ENCODE data around the gene GPRIN3. TPM values are rescaled to one million over a fixed set of nuclear protein-coding genes. Genes with fewer than 3 reads are reported as not detected.

Gene GPRIN3
- total and polyA plus RNA-seq, 2 donors (not counting 1 experiment from before 2014, with no cell fraction given) = 0.22 to 1.5 TPM

- no peak for ATAC-seq (ENCODE audit: low read depth)
- H3K27ac Mint-ChIP-seq = no peak overlapping the region
- no peak for DNase-seq
- Histone ChIP-seq H3K36me3 (replicated peaks in 1 of 2; ENCODE audit: control extremely low read depth in 1 of 2, control insufficient read depth in 1 of 2, extremely low read depth in 1 of 2, insufficient read depth in 2 of 2, low read length in 1 of 2) (no peaks in the 10 kb centered on the region), H3K9me3 (ENCODE audit: control extremely low read depth in 1 of 3, control insufficient read depth in 2 of 3, insufficient read depth in 1 of 3, low read length in 2 of 3) (peaks cover 0 to 2% (median 0%) of the 10 kb centered on the region in 3 donors), H3K27me3 (replicated peaks in 1 of 4; ENCODE audit: control extremely low read depth in 1 of 4, control insufficient read depth in 3 of 4, insufficient read depth in 4 of 4, low read length in 3 of 4) (peaks cover 0 to 28% (median 12%) of the 10 kb centered on the region in 4 experiments), H3K4me3 (ENCODE audit: control extremely low read depth in 1 of 5, extremely low read depth in 1 of 5, insufficient read depth in 1 of 5, low read depth in 2 of 5, low read length in 4 of 5) (peak overlapping the region in 4 of 5 experiments; percentile 31 to 65 (median 60)), H2AFZ (ENCODE audit: insufficient read depth, low read depth, low read length, poor library complexity, severe bottlenecking) (peak overlapping the region; percentile 86), H3K27ac (ENCODE audit: low read length in 2 of 2) (no peak overlapping the region), H3K9ac (ENCODE audit: low read length) (peak overlapping the region; percentile 71), H4K20me1 (ENCODE audit: control insufficient read depth, insufficient read depth, low read length, poor library complexity, severe bottlenecking) (no peaks in the 10 kb centered on the region), H3K79me2 (ENCODE audit: control insufficient read depth, insufficient read depth, low read length) (peaks cover 3% of the 10 kb centered on the region), H3K4me2 (replicated peaks; ENCODE audit: low read depth, low read length, poor library complexity, severe bottlenecking) (peak overlapping the region; percentile 91), H3K4me1 (ENCODE audit: control insufficient read depth in 2 of 2, insufficient read depth in 2 of 2, low read length in 2 of 2) (peaks cover 19% of the 10 kb centered on the region in 2 donors)
- peak overlapping the region; percentile 83 for H3K4me3 Mint-ChIP-seq
- TF ChIP-seq CTCF (IDR thresholded peaks at IDR 0.05) = no peak
- TF ChIP-seq EZH2 (IDR thresholded peaks at IDR 0.05; ENCODE audit: borderline replicate concordance, insufficient read depth, low read depth, low read length, poor library complexity, severe bottlenecking) = no peak
- H3K9me3 Mint-ChIP-seq (ENCODE audit: insufficient read depth) = no peaks in the 10 kb centered on the region
- WGBS (ENCODE audit: insufficient coverage) = 0% methylated on average over 1 of the region's 6 CpGs
- intact Hi-C loops (cut with micrococcal nuclease) = no loop called here
- POLR2A ChIA-PET = interaction anchor here (0.5 to 1.5 kb wide), 5 partner anchors 8 to 26 kb away, joined by 3 to 4 read pairs (median 4); no protein-coding TSS in a partner anchor
- H3K4me1 Mint-ChIP-seq = peaks cover 32% of the 10 kb centered on the region
- CTCF ChIA-PET = interaction anchor here (1.2 to 2.3 kb wide), 5 partner anchors 8 to 54 kb away, joined by 3 to 9 read pairs (median 5); no protein-coding TSS in a partner anchor
- H3K27me3 Mint-ChIP-seq = peaks cover 13% of the 10 kb centered on the region
Observed at GRCh38 chr4:89308161-89308500, 531 bp upstream of the GPRIN3 start.

- Histone ChIP-seq H3K27me3 (replicated peaks in 1 of 4; ENCODE audit: control extremely low read depth in 1 of 4, control insufficient read depth in 3 of 4, insufficient read depth in 4 of 4, low read length in 3 of 4) (peaks cover 0 to 28% (median 12%) of the 10 kb centered on the region in 4 experiments), H3K27ac (ENCODE audit: low read length in 2 of 2) (no peak overlapping the region), H3K4me1 (ENCODE audit: control insufficient read depth in 2 of 2, insufficient read depth in 2 of 2, low read length in 2 of 2) (peaks cover 19% of the 10 kb centered on the region in 2 donors), H3K36me3 (replicated peaks in 1 of 2; ENCODE audit: control extremely low read depth in 1 of 2, control insufficient read depth in 1 of 2, extremely low read depth in 1 of 2, insufficient read depth in 2 of 2, low read length in 1 of 2) (no peaks in the 10 kb centered on the region), H3K9ac (ENCODE audit: low read length) (peak overlapping the region; percentile 71), H3K4me3 (ENCODE audit: control extremely low read depth in 1 of 5, extremely low read depth in 1 of 5, insufficient read depth in 1 of 5, low read depth in 2 of 5, low read length in 4 of 5) (peak overlapping the region; percentile 31 to 81 (median 65)), H4K20me1 (ENCODE audit: control insufficient read depth, insufficient read depth, low read length, poor library complexity, severe bottlenecking) (no peaks in the 10 kb centered on the region), H2AFZ (ENCODE audit: insufficient read depth, low read depth, low read length, poor library complexity, severe bottlenecking) (peak overlapping the region; percentile 86), H3K79me2 (ENCODE audit: control insufficient read depth, insufficient read depth, low read length) (peaks cover 3% of the 10 kb centered on the region), H3K9me3 (ENCODE audit: control extremely low read depth in 1 of 3, control insufficient read depth in 2 of 3, insufficient read depth in 1 of 3, low read length in 2 of 3) (peaks cover 0 to 2% (median 0%) of the 10 kb centered on the region in 3 donors), H3K4me2 (replicated peaks; ENCODE audit: low read depth, low read length, poor library complexity, severe bottlenecking) (peak overlapping the region; percentile 91)
- intact Hi-C loops (cut with micrococcal nuclease) = loop anchor here (1.0 to 2.0 kb wide), 3 partner anchors 9 to 16 kb away; no protein-coding TSS in a partner anchor
- POLR2A ChIA-PET = interaction anchor here (1.0 to 1.5 kb wide), 3 partner anchors 9 to 16 kb away, joined by 3 to 4 read pairs (median 4); no protein-coding TSS in a partner anchor
- ATAC-seq (ENCODE audit: low read depth) (no peak), DNase-seq (peak; percentile 38)
- no peak for TF ChIP-seq EZH2 (IDR thresholded peaks at IDR 0.05; ENCODE audit: borderline replicate concordance, insufficient read depth, low read depth, low read length, poor library complexity, severe bottlenecking)
- no peak for TF ChIP-seq CTCF (IDR thresholded peaks at IDR 0.05)
- Mint-ChIP-seq H3K4me3 (peak overlapping the region; percentile 83), H3K4me1 (peaks cover 32% of the 10 kb centered on the region), H3K9me3 (ENCODE audit: insufficient read depth) (no peaks in the 10 kb centered on the region), H3K27me3 (peaks cover 13% of the 10 kb centered on the region), H3K27ac (peak overlapping the region; percentile 11)
- CTCF ChIA-PET = interaction anchor here (1.8 to 2.0 kb wide), 2 partner anchors 18 to 53 kb away, joined by 8 to 9 read pairs; no protein-coding TSS in a partner anchor
- 0% methylated on average over 6 of the region's 6 CpGs for WGBS (ENCODE audit: insufficient coverage)
Observed at GRCh38 chr4:89307178-89307445, 488 bp downstream of the GPRIN3 start.
